CD4-positive, alpha-beta T cell treated with Interleukin-12 subunit alpha and Interleukin-12 subunit beta, for 1 hour (primary cell): ENCODE measurements around the gene GEMIN4.
"Not testable (repeated sequence)": the region's sequence is repeated elsewhere in the genome, so short reads cannot be mapped to it uniquely, and the experiment has no call there.

ENCODE experiments used
- DNase-seq: peaks from one replicate; pipeline ENCODE4 v3.0.0-alpha.2; 2020

The GEMIN4 gene

GRCh38 chr17:737561-738113 is 14.4 kb downstream of the GEMIN4 start:
- DNase-seq: no peak

DNA sequence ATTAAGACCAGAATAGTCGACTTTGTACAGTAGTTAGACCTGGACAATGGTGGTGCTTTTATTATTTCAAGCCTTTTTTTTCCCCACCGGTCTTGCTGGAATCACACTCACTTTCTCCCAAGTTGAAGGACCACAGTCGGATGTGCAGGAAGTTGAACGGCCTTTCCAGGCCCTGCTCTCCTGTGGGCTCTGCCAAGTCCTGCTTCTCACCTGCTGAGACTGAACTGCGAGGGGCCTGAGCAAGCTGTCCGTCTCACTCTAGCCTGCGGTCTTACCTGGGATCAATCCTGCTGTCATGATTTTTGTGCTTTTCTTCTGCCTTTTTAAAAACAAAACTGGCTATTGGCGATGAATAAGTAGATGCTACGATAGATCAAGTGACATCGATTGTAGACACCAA is 18.3 kb downstream of the GEMIN4 start:
- no peak for DNase-seq

DNA sequence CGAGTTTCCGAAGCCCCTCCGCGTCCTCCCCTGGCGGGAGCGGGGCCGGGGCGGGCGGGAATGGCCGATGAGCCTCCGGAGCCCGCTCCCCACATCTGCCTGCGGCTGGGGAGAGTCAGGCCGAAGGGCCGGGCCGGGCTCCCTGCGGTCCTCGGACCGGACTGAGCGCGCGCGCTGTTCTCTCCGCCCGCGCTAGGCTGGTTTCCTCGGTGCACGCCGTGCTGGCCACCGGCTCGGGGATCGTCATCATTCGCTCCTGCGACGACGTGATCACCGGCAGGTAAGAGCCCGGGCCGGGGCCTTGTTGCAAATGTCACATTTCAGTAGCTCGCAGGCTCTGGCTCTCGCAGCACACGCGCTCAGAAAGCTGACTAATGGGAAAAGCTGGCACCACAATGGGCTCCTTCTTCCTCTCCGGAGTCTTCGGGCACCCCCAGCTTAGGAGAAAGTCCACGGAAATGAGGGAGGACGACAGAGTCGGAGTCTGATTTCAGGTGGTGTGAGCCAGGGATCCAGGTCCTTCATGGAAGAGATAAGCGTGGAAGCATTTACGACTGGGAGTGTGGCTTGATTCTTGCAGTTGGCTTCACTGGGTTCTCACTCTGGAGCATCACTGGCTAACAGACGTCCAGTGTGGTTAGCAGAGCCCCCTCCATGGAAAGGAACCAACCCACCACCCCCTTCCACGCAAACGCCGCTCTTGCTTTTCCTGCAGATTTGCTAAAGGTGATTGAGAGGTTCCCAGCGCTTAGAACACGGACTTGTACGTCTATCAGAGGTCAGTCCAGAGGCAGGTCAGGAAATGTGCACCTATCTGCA is 19.0 kb downstream of the GEMIN4 start:
- no peak for DNase-seq

GRCh38 chr17:732067-732901 is 19.8 kb downstream of the GEMIN4 start, which contains the start of gene TLCD3A:
TLCD3A (plus strand) TSS chr17:732596; CDS start chr17:732648, 52 bp downstream.
- DNase-seq: peak; percentile 60

- no peak for DNase-seq
Measured at GRCh38 chr17:731644-732066, 20.4 kb downstream of the GEMIN4 start.

- no peak for DNase-seq
Measured at GRCh38 chr17:728911-729310, 23.2 kb downstream of the GEMIN4 start.

GRCh38 chr17:726271-726919 is 25.7 kb downstream of the GEMIN4 start:
- DNase-seq: no peak

DNA sequence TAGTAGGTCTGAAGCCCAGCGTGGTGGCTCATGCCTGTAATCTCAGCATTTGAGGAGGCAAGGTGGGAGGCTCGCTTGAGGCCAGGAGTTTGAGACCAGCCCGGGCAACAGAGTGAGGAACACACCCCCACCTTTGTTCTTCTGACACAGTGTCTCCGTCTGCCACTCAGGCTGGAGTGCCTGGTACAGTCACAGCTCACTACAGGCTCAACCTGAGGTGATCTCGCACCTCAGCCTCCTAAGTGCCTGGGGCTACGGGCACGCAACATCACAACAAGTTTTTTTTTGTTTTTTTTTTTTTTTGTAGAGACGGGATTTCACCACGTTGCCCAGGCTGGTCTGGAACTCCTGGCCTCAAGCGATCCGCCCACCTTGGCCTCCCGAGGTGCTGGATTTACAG is 26.3 kb downstream of the GEMIN4 start:
- no peak for DNase-seq

GRCh38 chr17:725084-725483 is 27.0 kb downstream of the GEMIN4 start:
- DNase-seq: no peak

DNA sequence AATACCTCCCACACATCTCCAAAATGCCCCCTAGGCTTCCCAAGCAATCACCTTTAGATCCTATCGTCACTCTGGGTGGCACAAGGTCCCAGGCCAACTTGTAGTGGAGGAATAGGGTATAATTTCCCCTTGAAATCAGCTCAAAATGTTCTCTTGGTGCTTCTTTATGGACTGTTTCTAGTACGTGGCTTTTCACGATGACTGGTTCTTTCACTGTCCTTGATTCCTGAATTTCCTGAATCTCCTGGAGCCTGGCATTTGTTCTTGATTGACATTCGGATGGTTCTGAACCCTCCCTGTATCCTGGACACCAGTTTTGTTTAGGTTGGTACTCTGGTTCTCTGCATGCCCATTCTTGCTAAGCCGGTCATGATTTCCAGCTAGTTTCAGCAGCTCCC is 30.5 kb downstream of the GEMIN4 start:
- no peak for DNase-seq

DNA sequence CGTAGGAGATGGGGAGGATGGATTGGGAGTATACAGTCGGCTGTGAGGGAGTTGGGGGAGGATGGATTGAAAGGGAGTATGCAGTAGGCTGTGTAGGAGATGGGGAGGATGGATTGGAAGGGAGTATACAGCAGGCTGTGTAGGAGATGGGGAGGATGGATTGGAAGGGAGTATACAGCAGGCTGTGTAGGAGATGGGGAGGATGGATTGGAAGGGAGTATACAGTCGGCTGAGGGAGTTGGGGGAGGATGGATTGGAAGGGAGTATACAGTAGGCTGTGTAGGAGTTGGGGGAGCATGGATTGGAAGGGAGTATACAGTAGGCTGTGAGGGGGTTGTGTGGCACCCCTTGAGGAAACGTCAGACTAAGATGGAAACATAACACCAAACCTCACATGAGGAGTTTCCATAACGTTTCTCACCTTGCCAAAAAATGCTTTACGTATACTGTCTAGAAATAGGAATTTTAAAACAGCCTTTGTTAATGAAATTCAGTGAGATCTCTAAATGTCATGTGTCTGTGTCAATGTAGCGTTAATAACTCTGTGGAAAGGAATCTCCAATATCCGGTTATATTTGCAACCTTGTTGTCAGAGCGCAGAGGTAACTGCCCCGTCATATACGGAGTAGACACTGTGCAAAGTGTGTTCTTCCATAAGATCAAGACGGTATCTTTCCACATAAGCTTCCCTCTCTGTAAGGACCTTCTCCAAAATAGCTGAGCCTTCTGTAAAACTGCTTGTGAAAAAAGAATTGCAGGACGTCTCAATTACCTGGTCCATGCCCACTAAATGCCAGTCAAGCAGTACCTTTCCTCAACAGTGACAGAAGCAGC is 31.1 kb downstream of the GEMIN4 start:
- no peak for DNase-seq

DNA sequence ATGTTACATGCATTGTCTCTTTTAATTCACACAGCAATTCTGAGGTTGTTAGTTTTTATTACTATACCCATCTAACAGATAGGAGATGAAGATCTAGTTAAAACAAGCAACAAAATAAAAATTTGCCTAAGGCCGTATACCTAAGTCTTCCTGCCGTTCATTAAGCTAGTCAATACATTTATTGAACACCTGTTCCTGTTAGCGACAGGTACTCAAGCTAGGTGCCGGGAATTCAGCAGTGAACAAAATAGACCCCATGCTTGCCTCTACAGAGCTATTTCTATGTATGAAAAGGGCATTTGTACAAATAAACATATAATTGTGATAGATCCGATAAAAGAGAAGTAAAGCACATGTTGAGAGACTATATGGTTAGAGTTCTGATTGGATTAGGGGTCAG is 34.0 kb downstream of the GEMIN4 start:
- no peak for DNase-seq

GRCh38 chr17:708132-708531 is 43.9 kb downstream of the GEMIN4 start:
- no peak for DNase-seq

- DNase-seq: no peak
Measured at GRCh38 chr17:705863-706262, 46.2 kb downstream of the GEMIN4 start.

GRCh38 chr17:705011-705410 is 47.1 kb downstream of the GEMIN4 start:
- DNase-seq: no peak

DNA sequence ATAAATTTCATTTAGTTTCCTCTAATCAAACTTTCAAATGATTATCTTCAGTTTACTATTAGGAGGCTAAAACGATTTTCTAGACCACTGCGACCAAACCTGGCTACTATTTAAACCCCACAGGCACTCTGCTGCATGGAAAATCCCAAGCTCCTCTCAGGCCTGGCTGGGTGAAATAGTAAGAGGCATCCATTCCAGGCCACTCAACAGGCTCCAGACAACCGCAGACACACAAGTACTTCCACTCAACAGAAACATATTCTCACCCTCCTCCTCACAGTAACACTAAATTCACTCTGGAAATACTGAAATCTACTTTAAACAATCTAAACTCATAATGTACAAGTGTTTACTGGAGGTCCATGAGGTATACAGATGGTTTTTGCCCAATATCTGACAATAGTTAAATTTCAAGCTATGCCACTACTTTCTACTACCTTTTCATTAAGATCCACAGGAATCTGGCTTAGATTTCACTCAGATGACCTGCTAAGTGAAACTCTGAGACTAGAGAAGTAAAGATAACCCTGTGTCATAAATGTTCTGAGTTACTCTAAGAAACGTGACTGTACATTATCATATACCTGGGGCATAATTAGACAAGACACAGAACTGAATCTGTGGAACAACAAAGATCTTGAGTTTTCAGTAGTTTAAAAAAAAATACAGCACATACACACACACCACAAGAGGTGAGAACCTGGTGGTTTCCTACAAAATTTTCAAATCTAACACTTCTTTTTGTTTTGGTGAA is 47.8 kb downstream of the GEMIN4 start:
- DNase-seq: no peak

- no peak for DNase-seq
Measured at GRCh38 chr17:703081-703875, 48.8 kb downstream of the GEMIN4 start.

DNA sequence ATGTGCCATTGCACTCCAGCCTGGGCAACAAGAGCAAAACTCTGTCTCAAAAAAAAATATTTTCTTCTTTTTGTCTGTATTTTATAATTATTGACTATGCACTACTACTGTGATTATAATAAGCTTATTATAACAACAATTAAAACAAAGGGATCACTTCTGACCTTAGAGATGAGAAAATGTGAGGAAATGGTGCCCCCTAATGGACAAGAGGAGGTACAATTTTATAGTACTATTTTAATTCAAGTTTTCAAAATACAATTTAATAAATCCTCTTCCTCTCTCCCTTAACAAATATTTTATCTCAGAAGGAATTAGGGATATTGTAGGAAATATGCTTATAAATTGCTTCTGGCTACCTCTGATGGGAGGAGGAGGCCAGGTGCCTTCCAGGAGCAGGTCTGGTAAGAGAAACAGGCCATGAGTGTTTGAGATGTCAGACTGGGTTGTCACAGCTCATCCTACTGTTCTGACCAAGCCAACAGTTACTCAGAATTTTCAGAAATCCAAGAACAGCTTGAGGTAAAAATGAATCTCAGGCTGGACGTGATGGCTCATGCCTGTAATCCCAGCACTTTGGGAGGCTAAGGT is 51.5 kb downstream of the GEMIN4 start:
- peak; percentile 62 for DNase-seq

DNA sequence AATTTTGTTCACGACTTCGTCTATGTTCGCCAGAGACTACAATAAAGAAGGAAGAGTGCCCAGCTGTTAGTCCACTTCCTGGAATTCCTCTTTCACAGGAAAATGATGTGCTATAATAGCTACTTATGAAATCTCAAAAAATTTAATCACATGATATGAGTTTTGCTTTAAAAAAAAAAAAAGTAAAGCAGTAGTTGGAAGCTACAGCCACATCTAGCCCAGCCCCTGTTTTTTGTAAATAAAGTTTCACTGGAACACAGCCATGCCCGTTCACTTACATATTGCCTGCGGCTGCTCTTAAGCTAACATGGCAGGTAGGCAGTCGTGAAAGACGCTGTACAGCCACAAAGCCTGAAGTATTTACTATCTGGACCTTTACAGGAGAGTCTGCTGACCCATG is 52.7 kb downstream of the GEMIN4 start:
- no peak for DNase-seq

DNA sequence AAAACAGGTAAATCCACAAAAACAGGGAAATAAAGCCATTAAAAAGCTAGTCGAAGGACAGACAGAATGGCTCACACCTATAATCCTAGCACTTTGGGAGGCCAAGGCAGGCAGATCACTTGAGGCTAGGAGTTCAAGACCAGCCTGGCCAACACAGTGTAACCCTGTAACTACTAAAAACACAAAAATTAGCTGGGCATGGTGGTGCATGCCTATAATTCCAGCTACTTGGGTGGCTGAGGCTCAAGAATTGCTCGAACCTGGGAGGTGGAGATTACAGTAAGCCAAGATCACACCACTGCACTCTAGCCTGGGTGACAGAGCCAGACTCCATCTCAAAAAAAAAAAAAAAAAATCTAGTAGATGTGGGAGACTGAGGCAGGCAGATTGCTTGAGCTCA is 54.0 kb downstream of the GEMIN4 start:
- not testable (repeated sequence) for DNase-seq
